Hematopoietic multipotent progenitor cell treated with erythropoietin and hydrocortisone succinate and interleukin-3 and kit ligand, for 15 days (in vitro differentiated cells): Measurements from ENCODE around the gene DNAI1.

Experiments used
- DNase-seq: peaks from one replicate; pipeline ENCODE4 v3.0.0-alpha.2; 2015; ENCODE audit warnings: low spot score

The DNAI1 gene

GRCh38 chr9:34545497-34545896 lies 86.9 kb downstream of the DNAI1 start:
- DNase-seq: no peak

GRCh38 chr9:34546102-34546833 lies 87.7 kb downstream of the DNAI1 start:
- DNase-seq: no peak

- peak; percentile 29 for DNase-seq
Observed at GRCh38 chr9:34546834-34547827, 88.5 kb downstream of the DNAI1 start.

- DNase-seq: no peak
Observed at GRCh38 chr9:34547960-34548611, 89.5 kb downstream of the DNAI1 start.

GRCh38 chr9:34549407-34549732 lies 90.8 kb downstream of the DNAI1 start:
- DNase-seq: no peak

GRCh38 chr9:34550016-34550680 lies 91.5 kb downstream of the DNAI1 start:
- no peak for DNase-seq

- DNase-seq: no peak
Observed at GRCh38 chr9:34550681-34551270, 92.2 kb downstream of the DNAI1 start.

GRCh38 chr9:34551751-34552605 lies 93.4 kb downstream of the DNAI1 start:
- DNase-seq: no peak

- no peak for DNase-seq
Observed at GRCh38 chr9:34552606-34552981, 94.0 kb downstream of the DNAI1 start.

- DNase-seq: no peak
Observed at GRCh38 chr9:34552986-34553385, 94.4 kb downstream of the DNAI1 start.

- DNase-seq: no peak
Observed at GRCh38 chr9:34553511-34554021, 95.0 kb downstream of the DNAI1 start.

- no peak for DNase-seq
Observed at GRCh38 chr9:34554211-34555001, 95.8 kb downstream of the DNAI1 start.

GRCh38 chr9:34555002-34555348 lies 96.4 kb downstream of the DNAI1 start:
- no peak for DNase-seq

GRCh38 chr9:34555500-34555899 lies 96.9 kb downstream of the DNAI1 start:
- DNase-seq: no peak

- DNase-seq: no peak
Observed at GRCh38 chr9:34555936-34556525, 97.4 kb downstream of the DNAI1 start.

- no peak for DNase-seq
Observed at GRCh38 chr9:34556949-34557348, 98.3 kb downstream of the DNAI1 start.

GRCh38 chr9:34557426-34558321 lies 99.1 kb downstream of the DNAI1 start:
- DNase-seq: no peak

GRCh38 chr9:34558364-34558763 lies 99.8 kb downstream of the DNAI1 start:
- DNase-seq: no peak
